ENCODE results near the gene EPHB1.
"Not testable (repeated sequence)": the region's sequence is repeated elsewhere in the genome, so short reads cannot be mapped to it uniquely, and the experiment has no call there.

Gene EPHB1

DNA sequence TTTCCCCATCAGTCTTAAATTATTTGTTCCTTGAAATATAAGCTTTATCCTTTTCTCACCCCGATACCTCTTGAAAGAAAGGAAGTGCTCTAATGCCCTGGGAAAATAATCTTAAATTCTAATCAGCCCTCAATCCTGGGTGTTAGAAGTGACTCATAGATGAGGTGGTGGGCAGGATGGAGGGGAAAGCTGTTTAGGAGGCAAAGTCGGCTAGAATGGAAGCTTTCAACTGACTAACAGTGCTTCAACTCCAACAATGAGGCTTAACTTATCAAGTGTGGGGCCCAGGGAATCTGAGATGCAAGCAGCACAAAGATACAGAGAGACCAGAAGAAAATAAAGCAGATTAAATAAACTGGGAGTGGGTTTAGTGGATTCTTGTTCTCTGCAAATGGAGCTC lies 175.8 kb downstream of the EPHB1 start:
- Mint-ChIP-seq H3K27me3 (no peaks in the 10 kb centered on the region), H3K4me1 (no peaks in the 10 kb centered on the region), H3K36me3 (peaks cover 6% of the 10 kb centered on the region), H3K4me3 (no peak overlapping the region), H3K27ac (no peak overlapping the region), H3K9me3 (no peaks in the 10 kb centered on the region)
- no peak for ATAC-seq

- no peak for ATAC-seq
- Mint-ChIP-seq H3K4me3 (no peak overlapping the region), H3K36me3 (peaks cover 6% of the 10 kb centered on the region), H3K27ac (no peak overlapping the region), H3K4me1 (no peaks in the 10 kb centered on the region), H3K27me3 (no peaks in the 10 kb centered on the region), H3K9me3 (no peaks in the 10 kb centered on the region)
Observed at GRCh38 chr3:134971306-134971705, 176.2 kb downstream of the EPHB1 start.

DNA sequence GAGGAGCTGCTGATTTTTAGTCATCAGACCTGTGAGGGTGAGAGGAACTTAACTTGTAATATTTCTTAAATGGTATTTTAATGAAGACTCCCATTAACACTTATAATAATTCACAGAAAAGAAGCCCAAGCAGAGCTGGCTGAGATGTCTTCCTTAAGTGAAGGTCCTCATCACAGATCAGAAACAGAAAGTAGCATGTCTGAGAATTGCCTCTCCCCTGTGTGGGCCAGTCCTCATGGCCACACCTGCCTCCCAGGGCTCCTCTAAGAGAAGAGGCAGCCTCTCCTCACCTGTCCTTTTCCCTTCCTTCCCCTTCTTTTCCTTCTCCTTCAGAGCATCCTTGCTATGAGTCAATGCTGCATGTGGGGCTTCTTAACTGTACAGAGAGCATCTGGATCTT lies 176.8 kb downstream of the EPHB1 start:
- H3K9me3 Mint-ChIP-seq, ATAC-seq, H3K36me3 Mint-ChIP-seq: not testable (repeated sequence)

DNA sequence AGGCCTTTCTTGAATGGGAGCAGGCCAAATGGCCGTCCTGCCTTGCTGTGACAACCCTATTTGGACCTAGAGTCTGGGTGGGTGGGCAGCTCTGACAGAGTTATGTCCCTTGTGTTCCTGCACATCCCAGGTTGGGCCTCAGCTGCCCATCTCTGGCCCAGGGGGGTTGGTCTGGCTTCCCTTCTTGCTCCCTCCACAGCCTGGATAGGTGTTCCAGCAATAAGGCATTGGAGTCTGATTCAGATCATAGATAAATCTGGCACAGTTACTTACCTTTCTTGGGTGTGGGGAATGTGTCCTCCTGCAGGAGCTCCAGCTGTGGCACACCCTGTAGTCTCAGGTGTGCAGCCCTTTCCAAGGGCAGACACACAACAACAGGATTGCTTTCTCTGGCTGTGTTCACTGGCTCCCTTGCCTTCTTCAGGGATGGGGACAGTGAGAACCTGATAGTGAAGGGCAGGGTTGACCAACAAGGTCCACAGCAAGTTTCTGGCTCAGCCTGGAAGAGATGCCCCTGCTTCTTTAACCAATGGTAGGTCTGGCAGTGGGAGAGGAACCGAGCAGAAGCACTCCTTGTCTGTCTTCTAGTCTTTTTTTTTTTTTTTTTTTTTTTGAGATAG lies 177.9 kb downstream of the EPHB1 start:
- Mint-ChIP-seq H3K4me1 (no peaks in the 10 kb centered on the region), H3K27ac (no peak overlapping the region), H3K36me3 (peaks cover 6% of the 10 kb centered on the region), H3K27me3 (no peaks in the 10 kb centered on the region), H3K4me3 (no peak overlapping the region), H3K9me3 (no peaks in the 10 kb centered on the region)
- ATAC-seq = no peak

More for the DNA sequence above, 176.8 kb downstream of the EPHB1 start:
- not testable (repeated sequence) for H3K27me3 Mint-ChIP-seq, H3K4me3 Mint-ChIP-seq, H3K27ac Mint-ChIP-seq, H3K4me1 Mint-ChIP-seq

GRCh38 chr3:134974624-134975023 lies 179.6 kb downstream of the EPHB1 start:
- no peaks in the 10 kb centered on the region for H3K27me3 Mint-ChIP-seq
- H3K27ac Mint-ChIP-seq = no peak overlapping the region
- H3K4me1 Mint-ChIP-seq = no peaks in the 10 kb centered on the region
- no peak for ATAC-seq
- no peaks in the 10 kb centered on the region for H3K9me3 Mint-ChIP-seq
- no peak overlapping the region for H3K4me3 Mint-ChIP-seq
- no peaks in the 10 kb centered on the region for H3K36me3 Mint-ChIP-seq

GRCh38 chr3:134976948-134977347 lies 181.9 kb downstream of the EPHB1 start:
- no peak for ATAC-seq
- H3K27me3 Mint-ChIP-seq = no peaks in the 10 kb centered on the region
- H3K27ac Mint-ChIP-seq = no peak overlapping the region
- no peaks in the 10 kb centered on the region for H3K4me1 Mint-ChIP-seq
- no peaks in the 10 kb centered on the region for H3K36me3 Mint-ChIP-seq
- no peak overlapping the region for H3K4me3 Mint-ChIP-seq
- H3K9me3 Mint-ChIP-seq = no peaks in the 10 kb centered on the region

DNA sequence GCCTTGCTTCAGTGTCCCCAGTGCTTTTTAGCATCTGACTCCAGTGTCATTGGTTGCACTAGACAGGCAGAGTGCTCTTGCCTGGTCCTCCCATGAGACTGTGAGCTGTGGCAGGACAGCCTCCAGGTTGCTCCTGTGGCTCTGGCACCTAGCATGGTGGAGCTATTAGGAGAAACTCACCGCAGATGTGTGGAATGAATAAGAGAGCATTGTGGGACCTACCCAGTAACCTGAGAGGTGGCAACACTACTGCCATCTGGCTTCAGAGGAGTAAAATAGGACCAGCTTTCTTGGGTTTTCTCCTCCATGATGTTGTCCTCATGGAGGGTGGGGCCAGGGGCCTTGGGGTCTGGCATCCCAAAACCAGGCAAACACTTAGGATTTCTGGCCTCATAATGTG lies 183.6 kb downstream of the EPHB1 start:
- no peaks in the 10 kb centered on the region for H3K4me1 Mint-ChIP-seq
- H3K27me3 Mint-ChIP-seq = no peaks in the 10 kb centered on the region
- H3K36me3 Mint-ChIP-seq = no peaks in the 10 kb centered on the region
- H3K27ac Mint-ChIP-seq = no peak overlapping the region
- ATAC-seq = no peak
- H3K4me3 Mint-ChIP-seq = no peak overlapping the region
- H3K9me3 Mint-ChIP-seq = no peaks in the 10 kb centered on the region

GRCh38 chr3:134985864-134986715 lies 191.0 kb downstream of the EPHB1 start:
- H3K4me1 Mint-ChIP-seq = peaks cover under 1% of the 10 kb centered on the region
- no peaks in the 10 kb centered on the region for H3K27me3 Mint-ChIP-seq
- no peak overlapping the region for H3K4me3 Mint-ChIP-seq
- H3K36me3 Mint-ChIP-seq = no peaks in the 10 kb centered on the region
- H3K27ac Mint-ChIP-seq = no peak overlapping the region
- H3K9me3 Mint-ChIP-seq = no peaks in the 10 kb centered on the region
- no peak for ATAC-seq

GRCh38 chr3:134988666-134989065 lies 193.6 kb downstream of the EPHB1 start:
- peaks cover 8% of the 10 kb centered on the region for H3K4me1 Mint-ChIP-seq
- no peak overlapping the region for H3K4me3 Mint-ChIP-seq
- no peaks in the 10 kb centered on the region for H3K36me3 Mint-ChIP-seq
- no peaks in the 10 kb centered on the region for H3K27me3 Mint-ChIP-seq
- ATAC-seq = no peak
- no peak overlapping the region for H3K27ac Mint-ChIP-seq
- no peaks in the 10 kb centered on the region for H3K9me3 Mint-ChIP-seq

- H3K9me3 Mint-ChIP-seq = no peaks in the 10 kb centered on the region
- ATAC-seq = no peak
Observed at GRCh38 chr3:134991003-134991402, 195.9 kb downstream of the EPHB1 start.

DNA sequence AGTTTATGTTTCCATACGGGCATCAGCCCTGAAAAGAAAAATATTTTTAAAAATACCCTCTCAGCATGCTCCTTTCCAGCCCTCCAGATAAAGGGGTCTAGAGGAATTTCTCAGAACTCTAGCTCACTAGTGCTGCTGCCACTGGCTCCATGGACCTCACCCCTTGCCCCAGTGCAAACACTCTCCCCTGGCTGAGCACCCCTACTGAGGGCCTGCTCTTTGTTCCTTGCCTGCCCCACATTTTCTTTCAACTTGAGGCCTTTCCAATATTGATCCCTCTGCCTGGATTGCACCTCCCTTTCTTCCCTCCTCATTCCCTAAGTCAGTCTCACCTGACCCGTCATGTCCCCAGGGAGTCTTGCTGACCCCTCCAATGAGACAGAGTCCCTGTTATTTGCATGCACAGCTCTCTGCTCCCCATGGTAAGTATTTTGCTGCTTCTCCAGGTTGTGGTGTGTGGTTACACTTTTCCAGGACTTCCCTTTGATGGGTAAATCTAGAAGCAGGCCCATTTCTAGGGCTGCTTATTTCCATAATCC lies 196.5 kb downstream of the EPHB1 start:
- Mint-ChIP-seq H3K4me1 (peaks cover 8% of the 10 kb centered on the region), H3K36me3 (no peaks in the 10 kb centered on the region)

More at GRCh38 chr3:134991003-134991402, 195.9 kb downstream of the EPHB1 start:
- Mint-ChIP-seq H3K4me3 (no peak overlapping the region), H3K27ac (no peak overlapping the region), H3K36me3 (no peaks in the 10 kb centered on the region), H3K27me3 (no peaks in the 10 kb centered on the region), H3K4me1 (peaks cover 8% of the 10 kb centered on the region)

GRCh38 chr3:134992180-134992579 lies 197.1 kb downstream of the EPHB1 start:
- Mint-ChIP-seq H3K36me3 (no peaks in the 10 kb centered on the region), H3K4me1 (peaks cover 8% of the 10 kb centered on the region), H3K4me3 (no peak overlapping the region), H3K27ac (no peak overlapping the region), H3K9me3 (no peaks in the 10 kb centered on the region), H3K27me3 (peaks cover 3% of the 10 kb centered on the region)
- no peak for ATAC-seq

More for the DNA sequence above, 196.5 kb downstream of the EPHB1 start:
- Mint-ChIP-seq H3K9me3 (no peaks in the 10 kb centered on the region), H3K27ac (no peak overlapping the region), H3K27me3 (no peaks in the 10 kb centered on the region), H3K4me3 (no peak overlapping the region)
- ATAC-seq = no peak

- H3K27me3 Mint-ChIP-seq = peaks cover 7% of the 10 kb centered on the region
- ATAC-seq = peak; percentile 37
- no peak overlapping the region for H3K27ac Mint-ChIP-seq
- H3K4me1 Mint-ChIP-seq = peaks cover 8% of the 10 kb centered on the region
- no peaks in the 10 kb centered on the region for H3K36me3 Mint-ChIP-seq
- H3K9me3 Mint-ChIP-seq = no peaks in the 10 kb centered on the region
- H3K4me3 Mint-ChIP-seq = no peak overlapping the region
Observed at GRCh38 chr3:134992586-134992985, 197.5 kb downstream of the EPHB1 start.

GRCh38 chr3:134993011-134993410 lies 198.0 kb downstream of the EPHB1 start:
- H3K36me3 Mint-ChIP-seq = no peaks in the 10 kb centered on the region
- no peak overlapping the region for H3K4me3 Mint-ChIP-seq
- H3K4me1 Mint-ChIP-seq = peaks cover 8% of the 10 kb centered on the region
- H3K9me3 Mint-ChIP-seq = no peaks in the 10 kb centered on the region
- ATAC-seq = no peak
- H3K27ac Mint-ChIP-seq = no peak overlapping the region
- H3K27me3 Mint-ChIP-seq = peaks cover 10% of the 10 kb centered on the region

GRCh38 chr3:134998158-134998557 lies 203.1 kb downstream of the EPHB1 start:
- no peaks in the 10 kb centered on the region for H3K9me3 Mint-ChIP-seq
- no peak overlapping the region for H3K4me3 Mint-ChIP-seq
- H3K27me3 Mint-ChIP-seq = peaks cover 22% of the 10 kb centered on the region
- H3K4me1 Mint-ChIP-seq = no peaks in the 10 kb centered on the region
- no peak overlapping the region for H3K27ac Mint-ChIP-seq
- no peak for ATAC-seq
- H3K36me3 Mint-ChIP-seq = no peaks in the 10 kb centered on the region

DNA sequence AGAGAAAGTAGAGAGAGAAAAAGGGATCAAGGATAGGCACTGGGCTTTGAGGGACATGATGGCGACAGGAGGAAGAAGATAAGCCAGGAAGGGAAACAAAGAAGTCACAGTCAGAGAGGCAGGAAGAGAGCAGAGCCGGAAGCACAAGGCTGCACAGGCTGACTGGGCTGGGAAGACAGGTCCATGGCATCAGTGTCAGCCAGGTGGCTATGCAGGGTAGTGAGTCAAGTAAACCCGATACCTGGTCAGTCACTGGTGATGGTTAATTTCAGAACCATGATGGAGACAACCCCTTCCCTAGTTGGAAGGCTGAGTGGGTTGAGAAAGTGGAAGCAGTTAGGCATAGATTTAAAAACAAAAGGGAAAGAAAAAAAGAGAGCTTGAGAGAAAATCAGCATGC lies 203.8 kb downstream of the EPHB1 start:
- H3K27ac Mint-ChIP-seq = no peak overlapping the region
- no peaks in the 10 kb centered on the region for H3K36me3 Mint-ChIP-seq
- no peak for ATAC-seq
- H3K9me3 Mint-ChIP-seq = no peaks in the 10 kb centered on the region
- H3K4me1 Mint-ChIP-seq = no peaks in the 10 kb centered on the region
- H3K4me3 Mint-ChIP-seq = no peak overlapping the region
- H3K27me3 Mint-ChIP-seq = peaks cover 22% of the 10 kb centered on the region

Measured in stimulated activated memory B cell treated with anti-CD40 and anti-IgM and Interleukin-4, amounts not matched to agents 10 μg/mL and 1 μg/mL and 100 μg/mL, for 72 hours (primary cell).